ENCODE data around the gene HYAL2. TPM values are rescaled to one million over a fixed set of nuclear protein-coding genes. Genes with fewer than 3 reads are reported as not detected.
A peak's percentile ranks its signal among the peaks of the same experiment; 100 is the strongest.

The HYAL2 gene
- total and polyA plus RNA-seq, 2 donors from 2014 or later: 93.2 to 142 TPM

DNA sequence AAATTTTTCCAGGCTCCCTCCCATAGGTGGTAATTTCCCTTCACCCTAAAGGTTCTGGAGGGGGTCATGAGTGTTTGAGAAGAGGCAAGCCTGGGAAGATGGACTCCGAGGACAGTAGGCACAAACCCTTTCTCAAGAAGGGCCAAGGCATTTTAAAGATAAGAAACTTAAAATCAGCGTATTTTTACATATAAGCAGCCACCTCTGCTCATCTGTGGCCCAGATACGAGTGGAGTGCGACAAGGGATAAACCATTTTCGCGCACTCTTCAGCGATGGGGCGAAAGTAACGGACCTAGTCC is 17.6 kb upstream of the HYAL2 start:
- FAIRE-seq (no peak), DNase-seq (no peak)
- Histone ChIP-seq H3K27ac (ENCODE audit: low read depth in 2 of 2, low read length in 2 of 2) (peak overlapping the region; percentile 61 to 75), H3K4me3 (ENCODE audit: low read length in 3 of 3) (peak overlapping the region in 2 of 3 donors; percentile 28 to 47), H3K36me3 (ENCODE audit: control insufficient read depth in 2 of 3, insufficient read depth in 3 of 3, low read length in 3 of 3) (no peaks in the 10 kb centered on the region), H3K4me1 (ENCODE audit: control insufficient read depth in 2 of 3, insufficient read depth in 2 of 3, low read depth in 1 of 3, low read length in 3 of 3) (peaks cover 2 to 18% (median 14%) of the 10 kb centered on the region in 3 donors), H3K9me3 (ENCODE audit: control insufficient read depth in 2 of 3, insufficient read depth in 1 of 3, low read length in 3 of 3) (no peaks in the 10 kb centered on the region), H3K27me3 (ENCODE audit: control insufficient read depth, insufficient read depth, low read length) (no peaks in the 10 kb centered on the region), H3K9ac (ENCODE audit: low read length in 3 of 3) (no peak overlapping the region)
- intact Hi-C loops (cut with DNase I): no loop called here
- TF ChIP-seq, protein P1, sequence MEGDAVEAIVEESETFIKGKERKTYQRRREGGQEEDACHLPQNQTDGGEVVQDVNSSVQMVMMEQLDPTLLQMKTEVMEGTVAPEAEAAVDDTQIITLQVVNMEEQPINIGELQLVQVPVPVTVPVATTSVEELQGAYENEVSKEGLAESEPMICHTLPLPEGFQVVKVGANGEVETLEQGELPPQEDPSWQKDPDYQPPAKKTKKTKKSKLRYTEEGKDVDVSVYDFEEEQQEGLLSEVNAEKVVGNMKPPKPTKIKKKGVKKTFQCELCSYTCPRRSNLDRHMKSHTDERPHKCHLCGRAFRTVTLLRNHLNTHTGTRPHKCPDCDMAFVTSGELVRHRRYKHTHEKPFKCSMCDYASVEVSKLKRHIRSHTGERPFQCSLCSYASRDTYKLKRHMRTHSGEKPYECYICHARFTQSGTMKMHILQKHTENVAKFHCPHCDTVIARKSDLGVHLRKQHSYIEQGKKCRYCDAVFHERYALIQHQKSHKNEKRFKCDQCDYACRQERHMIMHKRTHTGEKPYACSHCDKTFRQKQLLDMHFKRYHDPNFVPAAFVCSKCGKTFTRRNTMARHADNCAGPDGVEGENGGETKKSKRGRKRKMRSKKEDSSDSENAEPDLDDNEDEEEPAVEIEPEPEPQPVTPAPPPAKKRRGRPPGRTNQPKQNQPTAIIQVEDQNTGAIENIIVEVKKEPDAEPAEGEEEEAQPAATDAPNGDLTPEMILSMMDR (IDR thresholded peaks at IDR 0.05; ENCODE audit: borderline replicate concordance, extremely low read depth, insufficient read depth): no peak

DNA sequence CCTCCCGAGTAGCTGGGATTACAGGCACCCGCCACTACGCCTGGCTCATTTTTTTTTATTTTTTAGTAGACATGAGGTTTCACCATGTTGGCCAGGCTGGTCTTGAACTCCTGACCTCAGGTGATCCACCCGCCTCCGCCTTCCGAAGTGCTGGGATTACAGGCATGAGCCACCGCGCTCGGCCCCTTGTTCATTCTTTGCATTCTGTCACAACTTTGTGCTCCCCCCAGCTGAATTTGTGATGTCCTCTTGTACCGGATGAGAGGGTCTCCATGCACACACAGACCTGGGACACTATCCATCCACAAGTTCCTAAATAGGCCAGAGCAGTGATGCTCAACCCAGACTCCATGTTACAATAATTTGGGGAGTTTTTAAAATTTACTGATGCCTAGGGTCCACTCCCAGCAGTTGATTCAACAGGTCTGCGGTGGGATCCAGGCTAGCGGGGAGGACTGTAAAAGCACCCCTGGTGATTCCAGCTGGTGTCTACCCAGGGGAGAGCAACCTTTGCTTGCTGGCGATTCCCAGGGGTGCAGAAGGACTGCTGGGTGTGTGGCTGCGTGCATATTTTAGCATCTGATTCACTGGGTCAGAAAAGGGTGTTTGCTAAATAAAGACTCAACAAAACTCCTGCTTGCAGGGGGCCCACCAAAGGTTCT is 17.1 kb upstream of the HYAL2 start:
- Histone ChIP-seq H3K36me3 (ENCODE audit: control insufficient read depth in 2 of 3, insufficient read depth in 3 of 3, low read length in 3 of 3) (no peaks in the 10 kb centered on the region), H3K9ac (ENCODE audit: low read length in 3 of 3) (no peak overlapping the region), H3K27ac (ENCODE audit: low read depth in 2 of 2, low read length in 2 of 2) (no peak overlapping the region), H3K4me1 (ENCODE audit: control insufficient read depth in 2 of 3, insufficient read depth in 2 of 3, low read depth in 1 of 3, low read length in 3 of 3) (peaks cover 2 to 18% (median 14%) of the 10 kb centered on the region in 3 donors), H3K9me3 (ENCODE audit: control insufficient read depth in 2 of 3, insufficient read depth in 1 of 3, low read length in 3 of 3) (no peaks in the 10 kb centered on the region), H3K27me3 (ENCODE audit: control insufficient read depth, insufficient read depth, low read length) (no peaks in the 10 kb centered on the region), H3K4me3 (ENCODE audit: low read length in 3 of 3) (no peak overlapping the region)
- DNase-seq: no peak
- no peak for FAIRE-seq
- intact Hi-C loops (cut with DNase I): no loop called here
- TF ChIP-seq, protein P1 (IDR thresholded peaks at IDR 0.05; ENCODE audit: borderline replicate concordance, extremely low read depth, insufficient read depth): no peak

DNA sequence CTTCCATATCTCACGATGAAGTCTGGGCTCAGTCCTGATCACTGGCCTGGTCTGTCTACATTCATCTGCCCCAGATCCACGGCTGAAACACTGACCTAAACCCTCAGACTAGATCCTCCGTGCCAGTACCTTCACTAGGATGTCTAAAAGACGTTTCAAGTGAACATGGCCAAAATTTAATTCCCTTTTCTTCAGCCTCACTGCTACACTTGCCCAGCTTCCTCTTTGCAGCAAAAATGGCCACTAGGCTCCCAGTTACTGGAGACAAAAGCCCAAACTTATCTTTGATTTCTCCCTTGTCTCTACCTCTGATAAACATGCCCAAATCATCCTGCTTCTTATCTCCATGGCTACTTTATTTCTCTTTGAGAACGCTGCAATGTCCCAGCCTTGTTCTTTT is 16.4 kb upstream of the HYAL2 start:
- Histone ChIP-seq H3K9ac (ENCODE audit: low read length in 3 of 3) (peak overlapping the region in 1 of 3 donors; percentile 28), H3K27ac (ENCODE audit: low read depth in 2 of 2, low read length in 2 of 2) (peak overlapping the region; percentile 16 to 26), H3K9me3 (ENCODE audit: control insufficient read depth in 2 of 3, insufficient read depth in 1 of 3, low read length in 3 of 3) (no peaks in the 10 kb centered on the region), H3K36me3 (ENCODE audit: control insufficient read depth in 2 of 3, insufficient read depth in 3 of 3, low read length in 3 of 3) (no peaks in the 10 kb centered on the region), H3K27me3 (ENCODE audit: control insufficient read depth, insufficient read depth, low read length) (no peaks in the 10 kb centered on the region), H3K4me1 (ENCODE audit: control insufficient read depth in 2 of 3, insufficient read depth in 2 of 3, low read depth in 1 of 3, low read length in 3 of 3) (peaks cover 2 to 24% (median 14%) of the 10 kb centered on the region in 3 donors), H3K4me3 (ENCODE audit: low read length in 3 of 3) (no peak overlapping the region)
- intact Hi-C loops (cut with DNase I): no loop called here
- FAIRE-seq (no peak), DNase-seq (no peak)
- TF ChIP-seq, protein P1 (IDR thresholded peaks at IDR 0.05; ENCODE audit: borderline replicate concordance, extremely low read depth, insufficient read depth): no peak
